Measurements from ENCODE around the gene CHRNB1.
"Not testable (repeated sequence)": the region's sequence is repeated elsewhere in the genome, so short reads cannot be mapped to it uniquely, and the experiment has no call there.

The CHRNB1 gene

DNA sequence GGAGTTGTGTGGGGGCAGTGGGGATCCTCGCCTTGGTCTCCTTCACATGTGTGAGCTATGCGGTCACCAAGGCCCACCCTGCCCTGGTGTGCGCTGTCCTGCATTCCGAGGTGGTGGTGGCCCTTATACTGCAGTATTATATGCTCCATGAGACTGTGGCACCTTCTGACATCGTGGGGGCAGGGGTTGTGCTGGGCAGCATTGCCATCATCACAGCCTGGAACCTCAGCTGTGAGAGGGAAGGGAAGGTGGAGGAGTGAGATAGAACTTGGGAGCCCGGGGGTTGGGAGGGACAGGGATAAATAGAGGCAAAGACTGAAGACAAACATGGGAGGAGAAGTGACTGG is 37.9 kb downstream of the CHRNB1 start:
- Histone ChIP-seq H3K4me3 (ENCODE audit: low read depth, low read length) (peak overlapping the region; percentile 97), H3K36me3 (peaks cover 20% of the 10 kb centered on the region), H3K27ac (peak overlapping the region; percentile 100)
- not testable (repeated sequence) for DNase-seq; H3K9me3 ChIP-seq (ENCODE audit: severe bottlenecking); H3K27me3 ChIP-seq (ENCODE audit: insufficient read depth, low read depth, severe bottlenecking)

DNA sequence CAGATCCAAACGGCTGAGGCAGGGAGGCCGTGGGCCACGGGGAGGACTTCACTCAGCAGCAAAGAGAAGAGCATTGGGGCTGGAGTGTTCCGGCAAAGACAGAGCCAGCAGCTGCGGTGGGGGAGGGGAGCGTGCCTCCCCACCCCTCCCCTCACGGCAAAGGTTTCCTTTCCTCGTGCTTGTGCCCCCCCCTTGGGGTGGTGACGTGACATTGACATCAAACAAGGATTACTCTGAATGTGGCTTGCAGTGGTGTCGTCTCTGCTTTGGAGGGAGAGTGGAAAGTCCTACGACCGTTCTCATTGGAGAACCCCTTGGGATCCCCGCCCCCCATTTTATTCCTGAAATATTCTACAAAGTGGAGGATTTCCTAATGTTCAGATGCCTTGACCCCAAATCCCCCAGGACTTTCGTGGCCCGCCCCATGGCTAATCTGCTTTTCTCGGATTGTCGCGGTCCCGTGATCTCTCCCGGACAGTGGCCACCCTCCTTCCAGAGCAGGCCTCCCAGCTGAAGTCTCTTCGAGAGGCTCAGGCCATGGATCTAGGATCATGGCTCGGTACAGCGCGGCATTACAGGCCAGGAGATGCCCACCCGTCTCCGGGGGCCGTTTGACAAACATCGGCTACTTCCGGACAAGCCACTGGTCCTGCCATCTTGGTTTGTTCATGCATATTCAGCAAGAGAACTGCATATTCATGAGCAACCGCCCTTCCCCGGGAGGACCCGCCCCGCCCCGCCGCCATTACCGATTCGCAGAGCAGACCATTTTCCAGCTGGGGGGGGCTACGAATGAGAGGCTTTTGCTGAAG is 38.6 kb downstream of the CHRNB1 start:
- H3K4me3 ChIP-seq (ENCODE audit: low read depth, low read length) = peak overlapping the region; percentile 97

GRCh38 chr17:7484067-7484918 is 39.4 kb downstream of the CHRNB1 start, which contains the start of gene POLR2A:
Gene POLR2A (plus strand): TSS chr17:7484366.
- TF ChIP-seq, protein P1, sequence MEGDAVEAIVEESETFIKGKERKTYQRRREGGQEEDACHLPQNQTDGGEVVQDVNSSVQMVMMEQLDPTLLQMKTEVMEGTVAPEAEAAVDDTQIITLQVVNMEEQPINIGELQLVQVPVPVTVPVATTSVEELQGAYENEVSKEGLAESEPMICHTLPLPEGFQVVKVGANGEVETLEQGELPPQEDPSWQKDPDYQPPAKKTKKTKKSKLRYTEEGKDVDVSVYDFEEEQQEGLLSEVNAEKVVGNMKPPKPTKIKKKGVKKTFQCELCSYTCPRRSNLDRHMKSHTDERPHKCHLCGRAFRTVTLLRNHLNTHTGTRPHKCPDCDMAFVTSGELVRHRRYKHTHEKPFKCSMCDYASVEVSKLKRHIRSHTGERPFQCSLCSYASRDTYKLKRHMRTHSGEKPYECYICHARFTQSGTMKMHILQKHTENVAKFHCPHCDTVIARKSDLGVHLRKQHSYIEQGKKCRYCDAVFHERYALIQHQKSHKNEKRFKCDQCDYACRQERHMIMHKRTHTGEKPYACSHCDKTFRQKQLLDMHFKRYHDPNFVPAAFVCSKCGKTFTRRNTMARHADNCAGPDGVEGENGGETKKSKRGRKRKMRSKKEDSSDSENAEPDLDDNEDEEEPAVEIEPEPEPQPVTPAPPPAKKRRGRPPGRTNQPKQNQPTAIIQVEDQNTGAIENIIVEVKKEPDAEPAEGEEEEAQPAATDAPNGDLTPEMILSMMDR (IDR thresholded peaks at IDR 0.05; ENCODE audit: low read depth, low read length) = no peak
- H3K9me3 ChIP-seq (ENCODE audit: severe bottlenecking) = no peaks in the 10 kb centered on the region
- peak within 1 kb of the TSS; percentile 97 for H3K4me3 ChIP-seq (ENCODE audit: low read depth, low read length)
- no peaks in the 10 kb centered on the region for H3K27me3 ChIP-seq (ENCODE audit: insufficient read depth, low read depth, severe bottlenecking)
- peak within 1 kb of the TSS; percentile 100 for H3K27ac ChIP-seq
- H3K36me3 ChIP-seq = peaks cover 27% of the 10 kb centered on the region
- peak; percentile 97 for DNase-seq

More for the DNA sequence above, 38.6 kb downstream of the CHRNB1 start:
- H3K27ac ChIP-seq = peak overlapping the region; percentile 100
- no peaks in the 10 kb centered on the region for H3K9me3 ChIP-seq (ENCODE audit: severe bottlenecking)
- H3K27me3 ChIP-seq (ENCODE audit: insufficient read depth, low read depth, severe bottlenecking) = no peaks in the 10 kb centered on the region
- peaks cover 22% of the 10 kb centered on the region for H3K36me3 ChIP-seq
- TF ChIP-seq, protein P1 (IDR thresholded peaks at IDR 0.05; ENCODE audit: low read depth, low read length) = no peak
- peak; percentile 95 for DNase-seq

DNA sequence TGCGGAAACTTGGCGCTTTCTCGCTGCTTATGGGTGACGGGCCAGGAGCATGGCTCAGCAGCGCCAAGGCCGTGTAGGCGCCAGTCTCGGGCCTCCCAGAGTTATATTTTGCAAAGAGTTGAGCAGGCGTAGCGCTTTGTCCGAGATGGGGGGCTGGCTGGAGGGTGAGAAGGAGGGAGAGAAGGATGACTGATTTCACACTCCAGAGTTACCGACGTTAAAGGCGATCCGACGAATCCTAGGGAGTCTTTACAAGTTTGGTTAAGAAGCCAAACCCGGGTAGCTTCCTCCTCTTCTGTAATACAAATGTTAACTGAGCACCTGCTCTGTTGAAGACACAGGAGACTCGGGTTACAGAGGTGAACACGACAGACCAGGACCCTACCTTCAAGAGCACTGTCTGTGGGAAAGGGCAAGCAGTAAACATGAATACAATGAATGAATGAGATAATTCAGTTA is 40.1 kb downstream of the CHRNB1 start:
- H3K9me3 ChIP-seq (ENCODE audit: severe bottlenecking) = no peaks in the 10 kb centered on the region
- TF ChIP-seq, protein P1 (IDR thresholded peaks at IDR 0.05; ENCODE audit: low read depth, low read length) = peak; percentile 18; the same call in 1 of the 2 replicates
- DNase-seq = no peak
- peak overlapping the region; percentile 100 for H3K27ac ChIP-seq
- no peaks in the 10 kb centered on the region for H3K27me3 ChIP-seq (ENCODE audit: insufficient read depth, low read depth, severe bottlenecking)
- H3K36me3 ChIP-seq = peaks cover 33% of the 10 kb centered on the region
- peak overlapping the region; percentile 97 for H3K4me3 ChIP-seq (ENCODE audit: low read depth, low read length)

- Histone ChIP-seq H3K4me3 (ENCODE audit: low read depth, low read length) (no peak overlapping the region), H3K27me3 (ENCODE audit: insufficient read depth, low read depth, severe bottlenecking) (no peaks in the 10 kb centered on the region), H3K36me3 (peaks cover 43% of the 10 kb centered on the region), H3K9me3 (ENCODE audit: severe bottlenecking) (no peaks in the 10 kb centered on the region), H3K27ac (no peak overlapping the region)
- no peak for DNase-seq
- TF ChIP-seq, protein P1 (IDR thresholded peaks at IDR 0.05; ENCODE audit: low read depth, low read length) = no peak
Observed at GRCh38 chr17:7486181-7486580, 41.3 kb downstream of the CHRNB1 start.

DNA sequence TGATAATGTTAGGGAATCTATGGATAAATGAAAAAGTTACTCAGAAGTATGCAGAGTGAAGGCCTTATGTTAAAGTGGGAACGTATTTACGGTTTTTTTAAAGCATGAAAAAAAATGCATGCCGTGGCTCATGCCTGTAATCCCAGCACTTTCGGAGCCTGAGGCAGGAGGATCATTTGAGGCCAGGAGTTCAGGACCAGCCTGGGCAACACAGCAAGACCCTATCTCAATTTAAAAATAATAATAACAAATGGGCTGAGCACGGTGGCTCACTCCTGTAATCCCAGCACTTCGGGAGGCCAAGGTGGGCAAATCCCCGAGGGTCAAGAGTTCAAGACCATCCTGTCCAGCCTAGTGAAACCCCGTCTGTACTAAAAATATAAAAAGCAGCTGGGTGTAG is 45.3 kb downstream of the CHRNB1 start:
- Histone ChIP-seq H3K9me3 (ENCODE audit: severe bottlenecking) (no peaks in the 10 kb centered on the region), H3K36me3 (peaks cover 62% of the 10 kb centered on the region), H3K27ac (no peak overlapping the region; the same call in 1 of the 2 replicates), H3K4me3 (ENCODE audit: low read depth, low read length) (no peak overlapping the region), H3K27me3 (ENCODE audit: insufficient read depth, low read depth, severe bottlenecking) (no peaks in the 10 kb centered on the region)
- DNase-seq = no peak
- TF ChIP-seq, protein P1 (IDR thresholded peaks at IDR 0.05; ENCODE audit: low read depth, low read length) = no peak

Measured in WERI-Rb-1 (cell line).